GM19035 (cell line): ENCODE data around the gene ANAPC16.

Experiments used
- ATAC-seq: cut with Tn5 transposase; IDR thresholded peaks from one replicate; pipeline ENCODE4 v1.9.1; 2021; ENCODE audit not compliant: unreplicated experiment

Gene ANAPC16

GRCh38 chr10:72242675-72243074, 26.9 kb downstream of the ANAPC16 start:
- ATAC-seq = no peak

- no peak for ATAC-seq
Observed at GRCh38 chr10:72243822-72244437, 28.1 kb downstream of the ANAPC16 start.

GRCh38 chr10:72244573-72245038, 28.8 kb downstream of the ANAPC16 start:
- ATAC-seq = no peak

GRCh38 chr10:72245949-72246525, 30.2 kb downstream of the ANAPC16 start:
- no peak for ATAC-seq

GRCh38 chr10:72248468-72249151, 32.8 kb downstream of the ANAPC16 start:
- peak; percentile 84 for ATAC-seq

GRCh38 chr10:72249176-72249862, 33.5 kb downstream of the ANAPC16 start:
- peak; percentile 11 for ATAC-seq

GRCh38 chr10:72250666-72251065, 34.9 kb downstream of the ANAPC16 start:
- ATAC-seq = no peak

- no peak for ATAC-seq
Observed at GRCh38 chr10:72251635-72252034, 35.8 kb downstream of the ANAPC16 start.

GRCh38 chr10:72252972-72253371, 37.2 kb downstream of the ANAPC16 start:
- no peak for ATAC-seq

- ATAC-seq = no peak
Observed at GRCh38 chr10:72253578-72253977, 37.8 kb downstream of the ANAPC16 start.

- ATAC-seq = no peak
Observed at GRCh38 chr10:72254813-72255568, 39.2 kb downstream of the ANAPC16 start.

GRCh38 chr10:72255977-72256729, 40.3 kb downstream of the ANAPC16 start:
- no peak for ATAC-seq

GRCh38 chr10:72257051-72257892, 41.5 kb downstream of the ANAPC16 start:
- ATAC-seq = no peak

- ATAC-seq = no peak
Observed at GRCh38 chr10:72258617-72259016, 42.8 kb downstream of the ANAPC16 start.

GRCh38 chr10:72259491-72260238, 43.9 kb downstream of the ANAPC16 start:
- ATAC-seq = no peak

- ATAC-seq = peak; percentile 62
Observed at GRCh38 chr10:72260239-72260975, 44.6 kb downstream of the ANAPC16 start.

- peak; percentile 61 for ATAC-seq
Observed at GRCh38 chr10:72260976-72261783, 45.4 kb downstream of the ANAPC16 start.
